Suppressor macrophage (primary cell): ENCODE measurements around the gene RIN3.

ENCODE experiments used
- DNase-seq, 4 experiments: peaks; one replicate each; pipeline ENCODE4 v3.0.0-alpha.2; 2020 to 2022

RIN3 gene

GRCh38 chr14:92599811-92600210, 86.2 kb downstream of the RIN3 start:
- DNase-seq = peak; percentile 46 to 73 (median 53)

GRCh38 chr14:92600318-92601053, 86.9 kb downstream of the RIN3 start:
- DNase-seq = peak; percentile 58 to 84 (median 70)

GRCh38 chr14:92601131-92601710, 87.6 kb downstream of the RIN3 start:
- no peak for DNase-seq

- no peak for DNase-seq
Measured at GRCh38 chr14:92601757-92602417, 88.3 kb downstream of the RIN3 start.

- DNase-seq = no peak
Measured at GRCh38 chr14:92603309-92604242, 90.0 kb downstream of the RIN3 start.

- no peak for DNase-seq
Measured at GRCh38 chr14:92605274-92605940, 91.8 kb downstream of the RIN3 start.

GRCh38 chr14:92607251-92607650, 93.7 kb downstream of the RIN3 start:
- no peak for DNase-seq

- peak; percentile 25 to 74 (median 56) for DNase-seq
Measured at GRCh38 chr14:92607702-92608429, 94.3 kb downstream of the RIN3 start.

GRCh38 chr14:92609955-92610354, 96.4 kb downstream of the RIN3 start:
- peak in 1 of 4 experiments; percentile 31 for DNase-seq

- DNase-seq = no peak
Measured at GRCh38 chr14:92610849-92611271, 97.3 kb downstream of the RIN3 start.

GRCh38 chr14:92613008-92613658, 99.6 kb downstream of the RIN3 start:
- DNase-seq = peak; percentile 31 to 69 (median 48)

GRCh38 chr14:92613681-92614260, 100.2 kb downstream of the RIN3 start:
- no peak for DNase-seq

GRCh38 chr14:92615451-92615850, 101.9 kb downstream of the RIN3 start:
- no peak for DNase-seq

- no peak for DNase-seq
Measured at GRCh38 chr14:92616178-92616577, 102.6 kb downstream of the RIN3 start.

- no peak for DNase-seq
Measured at GRCh38 chr14:92617581-92617980, 104.0 kb downstream of the RIN3 start.

GRCh38 chr14:92619671-92620456, 106.3 kb downstream of the RIN3 start:
- DNase-seq = no peak

GRCh38 chr14:92622311-92622710, 108.7 kb downstream of the RIN3 start:
- DNase-seq = no peak

- DNase-seq = no peak
Measured at GRCh38 chr14:92624764-92625163, 111.2 kb downstream of the RIN3 start.

- DNase-seq = no peak
Measured at GRCh38 chr14:92625213-92625612, 111.6 kb downstream of the RIN3 start.

GRCh38 chr14:92626041-92626440, 112.5 kb downstream of the RIN3 start:
- no peak for DNase-seq
